Keratinocyte (primary cell): ENCODE results near the gene ANKRD62. TPM values are rescaled to one million over a fixed set of nuclear protein-coding genes. Genes with fewer than 3 reads are reported as not detected.

Experiments used
- DNase-seq: peaks from one replicate; pipeline ENCODE4 v3.0.0-alpha.2; 2011; ENCODE audit warnings: low read depth, missing footprints, low spot score
- FAIRE-seq: peaks from 2 replicates; lab custom pipeline; 2011; peaks lifted over from hg19 to GRCh38; lab: Jason Lieb, UNC
- H2AFZ ChIP-seq: 2 replicates; pipeline ENCODE4 v1.6.0; 2012; ENCODE audit warnings: low read length, control low read depth, inconsistent platforms; ENCODE audit not compliant: control insufficient read depth
- H3K27ac ChIP-seq: 2 replicates; pipeline ENCODE4 v1.5.1; 2011; ENCODE audit warnings: low read length; ENCODE audit not compliant: control insufficient read depth, insufficient read depth
- H3K27me3 ChIP-seq: 3 replicates; pipeline ENCODE4 v1.6.0; 2011; ENCODE audit warnings: low read length; ENCODE audit not compliant: control insufficient read depth, insufficient read depth; ENCODE audit errors: extremely low read depth
- H3K36me3 ChIP-seq, 2 experiments: 2 replicates in 1 of 2; 3 replicates in 1 of 2; pipeline ENCODE4 v1.5.1; 2011; ENCODE audit warnings: low read length in 2 of 2, mild to moderate bottlenecking in 1 of 2; ENCODE audit not compliant: control insufficient read depth in 2 of 2, insufficient read depth in 2 of 2; ENCODE audit errors: extremely low read depth in 1 of 2
- H3K4me1 ChIP-seq: 3 replicates; pipeline ENCODE4 v1.5.1; 2011; ENCODE audit warnings: low read length; ENCODE audit not compliant: control insufficient read depth, insufficient read depth; ENCODE audit errors: extremely low read depth
- H3K4me2 ChIP-seq: 3 replicates; pipeline ENCODE4 v1.6.0; 2011; ENCODE audit warnings: low read depth, low read length; ENCODE audit not compliant: control insufficient read depth, insufficient read depth; ENCODE audit errors: extremely low read depth
- H3K4me3 ChIP-seq, 3 experiments: fragments of 200-600 bp in 1 of 3; sonication (generic) in 1 of 3; 2 replicates in 2 of 3; 3 replicates in 1 of 3; pipeline ENCODE4 v1.5.1; 2011 to 2016; ENCODE audit warnings: low read length in 3 of 3, mild to moderate bottlenecking in 3 of 3, control low read depth in 2 of 3, inconsistent platforms in 1 of 3, low read depth in 1 of 3, mixed read lengths in 1 of 3, mixed run types in 1 of 3, moderate library complexity in 1 of 3; ENCODE audit not compliant: control insufficient read depth in 2 of 3, insufficient read depth in 2 of 3; ENCODE audit errors: extremely low read depth in 1 of 3
- H3K79me2 ChIP-seq: 2 replicates; pipeline ENCODE4 v1.6.0; 2012; ENCODE audit warnings: low read length; ENCODE audit not compliant: control insufficient read depth, insufficient read depth
- H3K9ac ChIP-seq: 3 replicates; pipeline ENCODE4 v1.6.0; 2011; ENCODE audit warnings: low read length; ENCODE audit not compliant: control insufficient read depth, insufficient read depth; ENCODE audit errors: extremely low read depth
- H3K9me1 ChIP-seq: 3 replicates; pipeline ENCODE4 v1.6.0; 2011; ENCODE audit warnings: low read length; ENCODE audit not compliant: control insufficient read depth, insufficient read depth; ENCODE audit errors: extremely low read depth
- H3K9me3 ChIP-seq: 2 replicates; pipeline ENCODE4 v1.5.1; 2012; ENCODE audit warnings: low read depth, low read length; ENCODE audit not compliant: control insufficient read depth
- H4K20me1 ChIP-seq: 3 replicates; pipeline ENCODE4 v1.6.0; 2011; ENCODE audit warnings: low read length; ENCODE audit not compliant: control insufficient read depth, insufficient read depth; ENCODE audit errors: extremely low read depth
- EZH2 ChIP-seq: IDR thresholded peaks from one replicate; pipeline ENCODE4 v1.6.1; 2012; ENCODE audit warnings: inconsistent platforms, mild to moderate bottlenecking, low read length, moderate library complexity
- dilution Hi-C: fragments of 300-500 bp; cut with MboI; formaldehyde crosslinking; loops from one replicate; pipeline ENCODE4 v1.7.0; 2020; ENCODE audit warnings: low sequenced_read_pairs; ENCODE audit not compliant: extremely low pct_ligation_motif_present
- polyA plus RNA-seq, 5 experiments: library from polyadenylated mRNA; depleted of rRNA in 3 of 5; stranded (reverse) in 3 of 5; stranded (forward) in 1 of 5; unstranded in 1 of 5; fragments of >200 nt; gene quantifications; 1 replicate in 1 of 5; 2 replicates in 3 of 5; 3 replicates in 1 of 5; pipeline versions ENCODE4 v1.2.1 to v1.2.3, GENCODE V29; 2011 to 2012; ENCODE audit warnings: missing spikeins in 2 of 5, low read depth in 1 of 5, low replicate concordance in 1 of 5
- TF ChIP-seq, protein P1 (sequence below), 3 experiments: IDR thresholded peaks in 1 of 3; conservative IDR thresholded peaks in 1 of 3; optimal IDR thresholded peaks in 1 of 3; 2 replicates in 2 of 3; 3 replicates in 1 of 3; pipeline versions ENCODE3 to v1.5.1; 2011; ENCODE audit warnings: low read length in 3 of 3, mild to moderate bottlenecking in 3 of 3, moderate library complexity in 2 of 3, control low read depth in 1 of 3, inconsistent platforms in 1 of 3; ENCODE audit not compliant: insufficient read depth in 2 of 3; ENCODE audit errors: extremely low read depth in 1 of 3

ANKRD62 gene
- polyA plus RNA-seq, 1 donor (not counting 4 experiments of a cell fraction or from before 2014, with no cell fraction given) = not detected

DNA sequence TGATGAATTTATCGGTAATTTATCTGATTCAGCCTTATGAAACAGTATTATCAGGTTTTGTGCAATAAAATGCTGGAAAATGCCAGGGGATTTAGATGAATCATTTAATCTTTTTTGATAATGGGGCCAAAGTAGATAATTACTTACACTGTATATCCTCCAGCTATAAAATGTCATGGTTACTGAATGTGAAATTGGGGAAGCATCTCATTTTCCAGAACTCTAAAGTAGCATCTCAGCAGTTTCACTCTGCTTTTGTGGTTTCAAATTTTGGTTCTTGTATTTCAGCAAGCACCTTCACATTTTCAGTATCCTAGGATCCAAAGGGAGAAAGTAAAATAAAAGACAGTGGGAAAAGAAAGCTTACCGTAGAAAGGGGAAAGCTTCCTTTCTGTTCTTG lies 12.8 kb downstream of the ANKRD62 start:
- no peaks in the 10 kb centered on the region for H3K36me3 ChIP-seq
- H3K4me1 ChIP-seq = no peaks in the 10 kb centered on the region
- no peak overlapping the region for H3K4me3 ChIP-seq
- H3K9me3 ChIP-seq = no peaks in the 10 kb centered on the region
- FAIRE-seq (no peak), DNase-seq (no peak)
- dilution Hi-C loops = no loop called here
- H3K9ac ChIP-seq = no peak overlapping the region
- no peaks in the 10 kb centered on the region for H3K27me3 ChIP-seq
- TF ChIP-seq EZH2 = no peak
- TF ChIP-seq, protein P1, sequence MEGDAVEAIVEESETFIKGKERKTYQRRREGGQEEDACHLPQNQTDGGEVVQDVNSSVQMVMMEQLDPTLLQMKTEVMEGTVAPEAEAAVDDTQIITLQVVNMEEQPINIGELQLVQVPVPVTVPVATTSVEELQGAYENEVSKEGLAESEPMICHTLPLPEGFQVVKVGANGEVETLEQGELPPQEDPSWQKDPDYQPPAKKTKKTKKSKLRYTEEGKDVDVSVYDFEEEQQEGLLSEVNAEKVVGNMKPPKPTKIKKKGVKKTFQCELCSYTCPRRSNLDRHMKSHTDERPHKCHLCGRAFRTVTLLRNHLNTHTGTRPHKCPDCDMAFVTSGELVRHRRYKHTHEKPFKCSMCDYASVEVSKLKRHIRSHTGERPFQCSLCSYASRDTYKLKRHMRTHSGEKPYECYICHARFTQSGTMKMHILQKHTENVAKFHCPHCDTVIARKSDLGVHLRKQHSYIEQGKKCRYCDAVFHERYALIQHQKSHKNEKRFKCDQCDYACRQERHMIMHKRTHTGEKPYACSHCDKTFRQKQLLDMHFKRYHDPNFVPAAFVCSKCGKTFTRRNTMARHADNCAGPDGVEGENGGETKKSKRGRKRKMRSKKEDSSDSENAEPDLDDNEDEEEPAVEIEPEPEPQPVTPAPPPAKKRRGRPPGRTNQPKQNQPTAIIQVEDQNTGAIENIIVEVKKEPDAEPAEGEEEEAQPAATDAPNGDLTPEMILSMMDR (optimal IDR thresholded peaks at IDR 0.05 in 1 of 3, IDR thresholded peaks at IDR 0.05 in 1 of 3, conservative IDR thresholded peaks at IDR 0.05 in 1 of 3; ENCODE audit: extremely low read depth in 1 of 3, insufficient read depth in 2 of 3, low read length in 3 of 3) = no peak
- H3K4me2 ChIP-seq = no peak overlapping the region
- no peaks in the 10 kb centered on the region for H4K20me1 ChIP-seq
- no peaks in the 10 kb centered on the region for H3K9me1 ChIP-seq
- H2AFZ ChIP-seq = no peak overlapping the region
- H3K79me2 ChIP-seq = no peaks in the 10 kb centered on the region
- no peak overlapping the region for H3K27ac ChIP-seq

DNA sequence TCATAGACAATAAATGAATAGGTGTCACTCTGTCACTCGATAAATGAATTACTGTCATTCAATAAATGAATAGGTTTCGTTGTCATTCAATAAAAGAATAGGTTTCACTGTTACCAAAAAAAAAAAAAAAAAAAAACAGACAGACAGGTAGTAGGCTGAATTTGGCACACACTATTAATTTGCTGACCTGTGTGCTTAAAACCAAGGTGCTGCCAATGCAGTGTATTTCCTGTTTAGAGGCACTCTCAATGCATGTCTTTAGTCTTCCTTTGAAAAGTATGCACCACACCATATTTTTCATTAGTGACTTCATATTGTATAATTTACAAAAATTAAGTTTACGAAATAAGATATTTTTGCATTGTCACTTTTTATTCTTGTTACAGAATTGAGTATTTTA lies 16.2 kb downstream of the ANKRD62 start:
- Histone ChIP-seq H3K4me2 (no peak overlapping the region), H3K9me1 (no peaks in the 10 kb centered on the region), H3K36me3 (no peaks in the 10 kb centered on the region), H3K27ac (no peak overlapping the region), H4K20me1 (no peaks in the 10 kb centered on the region), H2AFZ (no peak overlapping the region), H3K79me2 (no peaks in the 10 kb centered on the region), H3K4me3 (no peak overlapping the region), H3K9ac (no peak overlapping the region), H3K4me1 (no peaks in the 10 kb centered on the region), H3K27me3 (no peaks in the 10 kb centered on the region), H3K9me3 (no peaks in the 10 kb centered on the region)
- FAIRE-seq (no peak), DNase-seq (no peak)
- dilution Hi-C loops = no loop called here
- TF ChIP-seq, protein P1 (optimal IDR thresholded peaks at IDR 0.05 in 1 of 3, IDR thresholded peaks at IDR 0.05 in 1 of 3, conservative IDR thresholded peaks at IDR 0.05 in 1 of 3; ENCODE audit: extremely low read depth in 1 of 3, insufficient read depth in 2 of 3, low read length in 3 of 3) = no peak
- no peak for TF ChIP-seq EZH2
